Suprapubic skin (tissue), 4 donors: Measurements from ENCODE around the gene ZNF292. TPM values are rescaled to one million over a fixed set of nuclear protein-coding genes. Genes with fewer than 3 reads are reported as not detected.

Source experiments
- DNase-seq, 2 donors: peaks; one replicate each; pipeline ENCODE4 v3.0.0-alpha.2; 2019; ENCODE audit warnings: low spot score in 2 of 2
- H3K27ac ChIP-seq: fragments of 200-600 bp; sonication (generic); one replicate; pipeline ENCODE4 v1.5.1; 2019
- H3K27me3 ChIP-seq: fragments of 200-600 bp; sonication (generic); one replicate; pipeline ENCODE4 v1.5.1; 2019
- H3K36me3 ChIP-seq: fragments of 200-600 bp; sonication (generic); one replicate; pipeline ENCODE4 v1.5.1; 2019
- H3K4me1 ChIP-seq: fragments of 200-600 bp; sonication (generic); one replicate; pipeline ENCODE4 v1.5.1; 2019
- H3K4me3 ChIP-seq: fragments of 200-600 bp; sonication (generic); one replicate; pipeline ENCODE4 v1.5.1; 2019; ENCODE audit warnings: mild to moderate bottlenecking
- H3K9me3 ChIP-seq: fragments of 200-600 bp; sonication (generic); one replicate; pipeline ENCODE4 v1.5.1; 2019
- CTCF ChIP-seq, 2 donors: fragments of 200-600 bp in 1 of 2; fragments of 450-650 bp in 1 of 2; sonication (generic) in 1 of 2; IDR thresholded peaks; one replicate each; pipeline ENCODE4 v1.5.1; 2016 to 2019; ENCODE audit warnings: antibody characterized with exemption in 2 of 2, mild to moderate bottlenecking in 1 of 2, moderate library complexity in 1 of 2
- EP300 ChIP-seq: sonication (generic); formaldehyde crosslinking; IDR thresholded peaks from one replicate; pipeline ENCODE4 v1.6.1; 2017; ENCODE audit warnings: antibody characterized with exemption
- POLR2A ChIP-seq, 2 donors: fragments of 450-650 bp; IDR thresholded peaks; one replicate each; pipeline ENCODE4 v1.6.1; 2017; ENCODE audit warnings: antibody characterized with exemption in 2 of 2, mild to moderate bottlenecking in 2 of 2, moderate library complexity in 2 of 2
- POLR2AphosphoS5 ChIP-seq, 3 donors: sonication (generic); formaldehyde crosslinking; IDR thresholded peaks; one replicate each; pipeline ENCODE4 v1.6.1; 2017; ENCODE audit warnings: antibody characterized with exemption in 3 of 3
- WGBS: methylation state at CpG from one replicate; pipeline ENCODE4 v1.1.5; 2018; 5-methylcytosine and 5-hydroxymethylcytosine counted together
- total RNA-seq, 4 donors: library from RNA; depleted of rRNA; stranded (reverse); fragments of >200 nt; gene quantifications; one replicate each; pipeline ENCODE4 v1.1.0, GENCODE V29; 2016

ZNF292 gene
- total RNA-seq, 4 donors from 2014 or later, result 26.7 to 111 (median 34.7) TPM

GRCh38 chr6:87242311-87242710 lies 86.9 kb downstream of the ZNF292 start:
- Histone ChIP-seq H3K27ac (no peak overlapping the region), H3K27me3 (no peaks in the 10 kb centered on the region), H3K9me3 (no peaks in the 10 kb centered on the region), H3K4me3 (no peak overlapping the region), H3K36me3 (peaks cover 42% of the 10 kb centered on the region), H3K4me1 (no peaks in the 10 kb centered on the region)
- 92% methylated on average over 4 of the region's 4 CpGs for WGBS
- no peak for TF ChIP-seq EP300
- no peak for DNase-seq

- H3K4me3 ChIP-seq, result no peak overlapping the region
- no peak overlapping the region for H3K27ac ChIP-seq
- H3K36me3 ChIP-seq, result peaks cover 51% of the 10 kb centered on the region
- no peaks in the 10 kb centered on the region for H3K9me3 ChIP-seq
- DNase-seq, result no peak
- TF ChIP-seq EP300 (no peak), POLR2AphosphoS5 (IDR thresholded peaks at IDR 0.05) (no peak), POLR2A (IDR thresholded peaks at IDR 0.05) (no peak), CTCF (IDR thresholded peaks at IDR 0.05) (no peak)
- no peaks in the 10 kb centered on the region for H3K4me1 ChIP-seq
- no peaks in the 10 kb centered on the region for H3K27me3 ChIP-seq
Measured at GRCh38 chr6:87243812-87244211, 88.4 kb downstream of the ZNF292 start.

GRCh38 chr6:87244380-87244779 lies 89.0 kb downstream of the ZNF292 start:
- no peak for TF ChIP-seq POLR2AphosphoS5 (IDR thresholded peaks at IDR 0.05)
- TF ChIP-seq CTCF (IDR thresholded peaks at IDR 0.05), result no peak
- no peak for TF ChIP-seq POLR2A (IDR thresholded peaks at IDR 0.05)
- no peak for TF ChIP-seq EP300
- Histone ChIP-seq H3K36me3 (peaks cover 55% of the 10 kb centered on the region), H3K27me3 (no peaks in the 10 kb centered on the region), H3K9me3 (no peaks in the 10 kb centered on the region), H3K27ac (no peak overlapping the region), H3K4me3 (no peak overlapping the region), H3K4me1 (no peaks in the 10 kb centered on the region)
- DNase-seq, result no peak

GRCh38 chr6:87250019-87250418 lies 94.7 kb downstream of the ZNF292 start:
- Histone ChIP-seq H3K36me3 (peaks cover 70% of the 10 kb centered on the region), H3K9me3 (no peaks in the 10 kb centered on the region), H3K4me3 (no peak overlapping the region), H3K27ac (no peak overlapping the region), H3K4me1 (no peaks in the 10 kb centered on the region), H3K27me3 (no peaks in the 10 kb centered on the region)
- TF ChIP-seq CTCF (IDR thresholded peaks at IDR 0.05), result no peak
- no peak for TF ChIP-seq POLR2AphosphoS5 (IDR thresholded peaks at IDR 0.05)
- no peak for TF ChIP-seq EP300
- no peak for DNase-seq

- Histone ChIP-seq H3K27me3 (no peaks in the 10 kb centered on the region), H3K36me3 (peaks cover 75% of the 10 kb centered on the region), H3K4me1 (no peaks in the 10 kb centered on the region), H3K4me3 (no peak overlapping the region), H3K9me3 (no peaks in the 10 kb centered on the region), H3K27ac (no peak overlapping the region)
- DNase-seq, result no peak
- TF ChIP-seq POLR2A (IDR thresholded peaks at IDR 0.05) (no peak), CTCF (IDR thresholded peaks at IDR 0.05) (no peak), EP300 (no peak), POLR2AphosphoS5 (IDR thresholded peaks at IDR 0.05) (no peak)
- WGBS, result 96% methylated on average over 1 of the region's 1 CpG
Measured at GRCh38 chr6:87251225-87251624, 95.9 kb downstream of the ZNF292 start.

GRCh38 chr6:87251725-87252124 lies 96.4 kb downstream of the ZNF292 start:
- H3K4me1 ChIP-seq, result no peaks in the 10 kb centered on the region
- H3K27me3 ChIP-seq, result no peaks in the 10 kb centered on the region
- H3K4me3 ChIP-seq, result no peak overlapping the region
- peaks cover 71% of the 10 kb centered on the region for H3K36me3 ChIP-seq
- no peak for TF ChIP-seq CTCF (IDR thresholded peaks at IDR 0.05)
- TF ChIP-seq EP300, result no peak
- no peak for TF ChIP-seq POLR2AphosphoS5 (IDR thresholded peaks at IDR 0.05)
- TF ChIP-seq POLR2A (IDR thresholded peaks at IDR 0.05), result no peak
- no peak for DNase-seq
- H3K27ac ChIP-seq, result no peak overlapping the region
- H3K9me3 ChIP-seq, result no peaks in the 10 kb centered on the region
